GM23338 (cell line): Measurements from ENCODE around the gene KRTDAP. TPM values are rescaled to one million over a fixed set of nuclear protein-coding genes. Genes with fewer than 3 reads are reported as not detected.

Source experiments
- EZH2phosphoT487 ChIP-seq: fragments of 200-600 bp; sonication (generic); IDR thresholded peaks from one replicate; pipeline ENCODE4 v1.8.1; 2018; ENCODE audit warnings: antibody characterized with exemption; ENCODE audit not compliant: unreplicated experiment
- JUNB ChIP-seq: IDR thresholded peaks from one replicate; pipeline ENCODE4 v1.6.1; 2016; ENCODE audit warnings: antibody characterized with exemption; ENCODE audit not compliant: unreplicated experiment
- polyA plus RNA-seq: library from polyadenylated mRNA; unstranded; fragments of >200 nt; fragmentation: Nextera tagmentation; extraction: Ambion mirVana; gene quantifications from 2 replicates; pipeline ENCODE4 v1.2.1, GENCODE V29; 2016
- total RNA-seq: library from RNA; depleted of rRNA; stranded (reverse); fragments of >200 nt; shearing (Covaris generic); gene quantifications from 2 replicates; pipeline ENCODE4 v1.2.3, GENCODE V29; 2014; rRNA removed
- TF ChIP-seq, protein P1 (sequence below), 2 experiments: fragments of 200-600 bp in 1 of 2; sonication (generic) in 1 of 2; conservative IDR thresholded peaks; 2 replicates each; pipeline versions ENCODE4 v1.5.1 to v1.6.1; 2016 to 2017; ENCODE audit warnings: antibody characterized with exemption in 2 of 2, low read depth in 2 of 2, mild to moderate bottlenecking in 2 of 2, moderate library complexity in 1 of 2
- TF ChIP-seq, protein P2 (sequence below): IDR thresholded peaks from one replicate; pipeline ENCODE4 v1.6.1; 2018; ENCODE audit warnings: antibody characterized with exemption; ENCODE audit not compliant: unreplicated experiment

The KRTDAP gene
- total and polyA plus RNA-seq, 2 experiments from 2014 or later = 2.7 TPM; not detected in 1

DNA sequence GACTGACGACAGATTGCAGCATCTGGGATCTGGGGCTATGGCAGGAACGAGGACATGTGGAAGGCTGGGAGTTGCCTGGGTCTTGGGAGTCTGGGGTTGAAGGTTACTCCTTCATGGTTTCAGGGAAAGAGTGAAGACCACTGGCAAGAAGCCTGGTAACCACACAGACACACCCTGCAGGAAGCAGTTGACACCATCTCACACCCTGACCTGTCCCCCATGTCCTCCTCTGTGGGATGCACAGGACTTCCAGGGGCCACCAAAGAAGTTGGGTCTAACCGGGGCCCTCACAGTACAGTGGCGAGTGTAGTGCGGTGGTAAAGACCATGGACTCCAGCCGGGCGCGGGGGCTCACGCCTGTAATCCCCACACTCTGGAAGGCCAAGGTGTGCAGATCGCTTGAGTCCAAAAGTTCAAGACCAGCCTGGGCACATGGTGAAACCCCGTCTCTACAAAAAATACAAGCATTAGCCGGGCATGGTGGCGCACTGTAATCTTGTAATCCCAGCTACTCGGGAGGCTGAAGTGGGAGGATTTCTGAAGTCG is 52.8 kb downstream of the KRTDAP start (continued):
- TF ChIP-seq, protein P1, sequence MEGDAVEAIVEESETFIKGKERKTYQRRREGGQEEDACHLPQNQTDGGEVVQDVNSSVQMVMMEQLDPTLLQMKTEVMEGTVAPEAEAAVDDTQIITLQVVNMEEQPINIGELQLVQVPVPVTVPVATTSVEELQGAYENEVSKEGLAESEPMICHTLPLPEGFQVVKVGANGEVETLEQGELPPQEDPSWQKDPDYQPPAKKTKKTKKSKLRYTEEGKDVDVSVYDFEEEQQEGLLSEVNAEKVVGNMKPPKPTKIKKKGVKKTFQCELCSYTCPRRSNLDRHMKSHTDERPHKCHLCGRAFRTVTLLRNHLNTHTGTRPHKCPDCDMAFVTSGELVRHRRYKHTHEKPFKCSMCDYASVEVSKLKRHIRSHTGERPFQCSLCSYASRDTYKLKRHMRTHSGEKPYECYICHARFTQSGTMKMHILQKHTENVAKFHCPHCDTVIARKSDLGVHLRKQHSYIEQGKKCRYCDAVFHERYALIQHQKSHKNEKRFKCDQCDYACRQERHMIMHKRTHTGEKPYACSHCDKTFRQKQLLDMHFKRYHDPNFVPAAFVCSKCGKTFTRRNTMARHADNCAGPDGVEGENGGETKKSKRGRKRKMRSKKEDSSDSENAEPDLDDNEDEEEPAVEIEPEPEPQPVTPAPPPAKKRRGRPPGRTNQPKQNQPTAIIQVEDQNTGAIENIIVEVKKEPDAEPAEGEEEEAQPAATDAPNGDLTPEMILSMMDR (conservative IDR thresholded peaks at IDR 0.05; ENCODE audit: low read depth in 2 of 2) = no peak
- TF ChIP-seq, protein P2, sequence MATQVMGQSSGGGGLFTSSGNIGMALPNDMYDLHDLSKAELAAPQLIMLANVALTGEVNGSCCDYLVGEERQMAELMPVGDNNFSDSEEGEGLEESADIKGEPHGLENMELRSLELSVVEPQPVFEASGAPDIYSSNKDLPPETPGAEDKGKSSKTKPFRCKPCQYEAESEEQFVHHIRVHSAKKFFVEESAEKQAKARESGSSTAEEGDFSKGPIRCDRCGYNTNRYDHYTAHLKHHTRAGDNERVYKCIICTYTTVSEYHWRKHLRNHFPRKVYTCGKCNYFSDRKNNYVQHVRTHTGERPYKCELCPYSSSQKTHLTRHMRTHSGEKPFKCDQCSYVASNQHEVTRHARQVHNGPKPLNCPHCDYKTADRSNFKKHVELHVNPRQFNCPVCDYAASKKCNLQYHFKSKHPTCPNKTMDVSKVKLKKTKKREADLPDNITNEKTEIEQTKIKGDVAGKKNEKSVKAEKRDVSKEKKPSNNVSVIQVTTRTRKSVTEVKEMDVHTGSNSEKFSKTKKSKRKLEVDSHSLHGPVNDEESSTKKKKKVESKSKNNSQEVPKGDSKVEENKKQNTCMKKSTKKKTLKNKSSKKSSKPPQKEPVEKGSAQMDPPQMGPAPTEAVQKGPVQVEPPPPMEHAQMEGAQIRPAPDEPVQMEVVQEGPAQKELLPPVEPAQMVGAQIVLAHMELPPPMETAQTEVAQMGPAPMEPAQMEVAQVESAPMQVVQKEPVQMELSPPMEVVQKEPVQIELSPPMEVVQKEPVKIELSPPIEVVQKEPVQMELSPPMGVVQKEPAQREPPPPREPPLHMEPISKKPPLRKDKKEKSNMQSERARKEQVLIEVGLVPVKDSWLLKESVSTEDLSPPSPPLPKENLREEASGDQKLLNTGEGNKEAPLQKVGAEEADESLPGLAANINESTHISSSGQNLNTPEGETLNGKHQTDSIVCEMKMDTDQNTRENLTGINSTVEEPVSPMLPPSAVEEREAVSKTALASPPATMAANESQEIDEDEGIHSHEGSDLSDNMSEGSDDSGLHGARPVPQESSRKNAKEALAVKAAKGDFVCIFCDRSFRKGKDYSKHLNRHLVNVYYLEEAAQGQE = no peak
- TF ChIP-seq JUNB = no peak
- TF ChIP-seq EZH2phosphoT487 = no peak

Other genes with a start within 250 kb of the KRTDAP start
- gene LSR, start 241.5 kb downstream of the KRTDAP start, total RNA-seq = 195 and 212 TPM in 2 replicates
- 116 and 125 TPM in 2 replicates for gene LSR, start 241.5 kb downstream of the KRTDAP start, polyA plus RNA-seq
- gene USF2, start 221.5 kb downstream of the KRTDAP start, total RNA-seq = 60.5 and 63.8 TPM in 2 replicates
- 28.9 and 36.4 TPM in 2 replicates for gene USF2, start 221.5 kb downstream of the KRTDAP start, polyA plus RNA-seq
- gene HAMP, start 207.9 kb downstream of the KRTDAP start, total RNA-seq = not detected in 2 replicates
- 0.65 TPM in 1 of 2 replicates, not detected in the other for gene HAMP, start 207.9 kb downstream of the KRTDAP start, polyA plus RNA-seq
- gene MAG, start 198.3 kb downstream of the KRTDAP start, total RNA-seq = 1.3 and 1.8 TPM in 2 replicates
- 0.61 and 0.85 TPM in 2 replicates for gene MAG, start 198.3 kb downstream of the KRTDAP start, polyA plus RNA-seq
- 0.10 and 0.12 TPM in 2 replicates for gene CD22, start 161.3 kb downstream of the KRTDAP start, total RNA-seq
- 0.32 and 0.66 TPM in 2 replicates for gene CD22, start 161.3 kb downstream of the KRTDAP start, polyA plus RNA-seq
- gene FFAR1, start 142.6 kb downstream of the KRTDAP start, total RNA-seq = not detected in 2 replicates
- not detected in 2 replicates for gene FFAR1, start 142.6 kb downstream of the KRTDAP start, polyA plus RNA-seq
- 0.35 TPM in 1 of 2 replicates, not detected in the other for gene FFAR3, start 132.0 kb downstream of the KRTDAP start, total RNA-seq
- not detected in 2 replicates for gene FFAR3, start 132.0 kb downstream of the KRTDAP start, polyA plus RNA-seq
- gene GPR42, start 119.4 kb downstream of the KRTDAP start, total RNA-seq = not detected in 2 replicates
- gene GPR42, start 119.4 kb downstream of the KRTDAP start, polyA plus RNA-seq = not detected in 2 replicates
- not detected in 2 replicates for gene FFAR2, start 42.2 kb downstream of the KRTDAP start, total RNA-seq
- not detected in 2 replicates for gene FFAR2, start 42.2 kb downstream of the KRTDAP start, polyA plus RNA-seq
- 259 and 276 TPM in 2 replicates for gene DMKN, start 23.2 kb upstream of the KRTDAP start, total RNA-seq
- gene DMKN, start 23.2 kb upstream of the KRTDAP start, polyA plus RNA-seq = 569 and 615 TPM in 2 replicates
- not detected in 2 replicates for gene SBSN, start 37.8 kb upstream of the KRTDAP start, total RNA-seq
- 0.39 and 0.42 TPM in 2 replicates for gene SBSN, start 37.8 kb upstream of the KRTDAP start, polyA plus RNA-seq
- not detected in 2 replicates for gene GAPDHS, start 43.0 kb upstream of the KRTDAP start, total RNA-seq
- 0.21 TPM in 1 of 2 replicates, not detected in the other for gene GAPDHS, start 43.0 kb upstream of the KRTDAP start, polyA plus RNA-seq
- gene TMEM147, start 55.2 kb upstream of the KRTDAP start, total RNA-seq = 164 and 170 TPM in 2 replicates
- 272 TPM in 2 replicates for gene TMEM147, start 55.2 kb upstream of the KRTDAP start, polyA plus RNA-seq
- 0.62 and 0.63 TPM in 2 replicates for gene ATP4A, start 73.2 kb upstream of the KRTDAP start, total RNA-seq
- 0.61 and 1.0 TPM in 2 replicates for gene ATP4A, start 73.2 kb upstream of the KRTDAP start, polyA plus RNA-seq
- not detected in 2 replicates for gene PMIS2, start 95.7 kb upstream of the KRTDAP start, total RNA-seq
- gene PMIS2, start 95.7 kb upstream of the KRTDAP start, polyA plus RNA-seq = not detected in 2 replicates
- gene HAUS5, start 122.3 kb upstream of the KRTDAP start, total RNA-seq = 17.9 and 21.9 TPM in 2 replicates
- gene HAUS5, start 122.3 kb upstream of the KRTDAP start, polyA plus RNA-seq = 22.3 and 23.2 TPM in 2 replicates
- gene RBM42, start 138.6 kb upstream of the KRTDAP start, total RNA-seq = 58.3 and 74.7 TPM in 2 replicates
- gene RBM42, start 138.6 kb upstream of the KRTDAP start, polyA plus RNA-seq = 78.2 and 82.9 TPM in 2 replicates
- 0.87 TPM in 1 of 2 replicates, not detected in the other for gene ETV2, start 151.3 kb upstream of the KRTDAP start, total RNA-seq
- 1.5 and 1.7 TPM in 2 replicates for gene ETV2, start 151.3 kb upstream of the KRTDAP start, polyA plus RNA-seq
- gene COX6B1, start 157.9 kb upstream of the KRTDAP start, total RNA-seq = 564 and 722 TPM in 2 replicates
- 1,532 and 1,702 TPM in 2 replicates for gene COX6B1, start 157.9 kb upstream of the KRTDAP start, polyA plus RNA-seq
- 0.42 TPM in 1 of 2 replicates, not detected in the other for gene UPK1A, start 176.1 kb upstream of the KRTDAP start, total RNA-seq
- gene UPK1A, start 176.1 kb upstream of the KRTDAP start, polyA plus RNA-seq = 1.0 and 1.5 TPM in 2 replicates
- 1.8 TPM in 1 of 2 replicates, not detected in the other for gene ZBTB32, start 214.1 kb upstream of the KRTDAP start, total RNA-seq
- gene ZBTB32, start 214.1 kb upstream of the KRTDAP start, polyA plus RNA-seq = 0.45 and 0.65 TPM in 2 replicates
- gene KMT2B, start 227.5 kb upstream of the KRTDAP start, total RNA-seq = 36.2 and 49.8 TPM in 2 replicates
- 15.5 and 15.8 TPM in 2 replicates for gene KMT2B, start 227.5 kb upstream of the KRTDAP start, polyA plus RNA-seq